ENCODE data around the gene ZNF594. TPM values are rescaled to one million over a fixed set of nuclear protein-coding genes. Genes with fewer than 3 reads are reported as not detected.
"Not testable (repeated sequence)": the region's sequence is repeated elsewhere in the genome, so short reads cannot be mapped to it uniquely, and the experiment has no call there.

ZNF594 gene
- polyA plus RNA-seq, 6 donors from 2014 or later: 0.82 to 4.8 (median 4.0) TPM

DNA sequence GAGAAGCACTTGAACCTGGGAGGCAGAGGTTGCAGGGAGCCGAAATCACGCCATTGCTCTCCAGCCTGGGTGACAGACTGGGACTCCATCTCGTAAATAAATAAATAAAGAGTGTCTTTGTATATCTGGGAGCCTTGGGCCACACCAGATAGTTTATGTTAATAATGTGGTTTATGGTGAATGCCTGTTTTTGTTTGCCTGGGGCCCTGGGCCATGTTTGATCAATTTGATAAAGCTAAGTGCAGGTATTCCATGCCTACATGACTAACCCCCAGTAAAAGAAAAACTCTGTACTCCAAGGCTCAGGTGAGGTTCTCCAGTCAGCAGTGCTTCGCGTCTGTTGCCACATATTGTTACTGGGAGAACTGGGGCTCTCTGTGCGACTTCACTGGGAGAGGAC is 27.9 kb upstream of the ZNF594 start:
- H3K36me3 Mint-ChIP-seq: peaks cover 23 to 27% of the 10 kb centered on the region in 2 donors

GRCh38 chr17:5217562-5217961 is 25.9 kb upstream of the ZNF594 start:
- peaks cover 33 to 80% (median 40%) of the 10 kb centered on the region in 3 donors for H3K4me1 Mint-ChIP-seq
- not testable (repeated sequence) for H3K4me3 Mint-ChIP-seq; ATAC-seq (ENCODE audit: low read depth in 2 of 2); H3K27me3 Mint-ChIP-seq; H3K27ac Mint-ChIP-seq; H3K9me3 Mint-ChIP-seq; DNase-seq
- peaks cover 21 to 31% of the 10 kb centered on the region in 2 donors for H3K36me3 Mint-ChIP-seq

More for the DNA sequence above, 27.9 kb upstream of the ZNF594 start:
- Mint-ChIP-seq H3K9me3 (no peaks in the 10 kb centered on the region), H3K27me3 (no peaks in the 10 kb centered on the region), H3K27ac (peak overlapping the region in 5 of 6 donors; percentile 30 to 79 (median 74)), H3K4me3 (peak overlapping the region in 2 of 8 donors; percentile 47 to 51), H3K4me1 (peaks cover 39 to 80% (median 45%) of the 10 kb centered on the region in 3 donors)
- ATAC-seq (ENCODE audit: low read depth in 2 of 2) (no peak), DNase-seq (no peak)

- peaks cover 61 to 85% (median 72%) of the 10 kb centered on the region in 3 donors for H3K4me1 Mint-ChIP-seq
- H3K9me3 Mint-ChIP-seq: peaks cover 0 to 6% (median 4%) of the 10 kb centered on the region in 7 donors
- H3K36me3 Mint-ChIP-seq: peaks cover 46% of the 10 kb centered on the region in 2 donors
- H3K27me3 Mint-ChIP-seq: no peaks in the 10 kb centered on the region
- DNase-seq (no peak), ATAC-seq (ENCODE audit: low read depth in 2 of 2) (peak in 1 of 2 donors; percentile 29)
- peak overlapping the region in 7 of 8 donors; percentile 57 to 84 (median 70) for H3K4me3 Mint-ChIP-seq
- H3K27ac Mint-ChIP-seq: peak overlapping the region; percentile 55 to 94 (median 88)
Measured at GRCh38 chr17:5211458-5211857, 19.8 kb upstream of the ZNF594 start.

DNA sequence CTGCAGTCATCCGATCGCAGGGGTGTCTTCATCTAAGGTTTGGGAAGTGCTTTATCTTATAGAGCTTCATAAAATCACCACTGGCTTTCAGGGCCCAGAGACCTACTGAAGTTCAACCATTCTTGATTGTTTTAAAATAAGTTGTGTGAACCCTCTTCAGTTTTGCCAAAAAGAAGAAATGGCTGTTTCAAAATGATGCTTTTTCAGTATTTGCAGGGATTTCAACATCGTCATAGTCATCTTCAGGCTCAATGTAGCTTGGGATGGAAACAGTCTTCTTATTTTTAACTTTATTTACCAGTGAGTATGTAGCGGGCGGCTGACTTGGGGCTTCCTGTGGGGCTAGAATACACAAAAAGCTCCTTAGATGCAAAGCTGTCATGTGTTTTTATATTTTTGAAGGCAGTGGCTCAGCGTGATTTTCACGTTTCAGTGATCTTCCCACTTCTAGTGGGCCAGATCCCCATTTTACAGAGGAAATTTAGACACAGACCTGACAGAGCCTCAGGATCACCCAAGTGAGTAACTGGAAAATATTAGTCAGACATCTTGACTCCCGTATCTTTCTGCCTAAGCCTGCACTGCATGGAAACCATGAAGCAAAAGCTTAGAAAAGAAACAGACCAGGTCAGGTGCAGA is 19.1 kb upstream of the ZNF594 start:
- peak; percentile 59 to 73 for ATAC-seq (ENCODE audit: low read depth in 2 of 2)
- peaks cover 0 to 6% (median 4%) of the 10 kb centered on the region in 7 donors for H3K9me3 Mint-ChIP-seq
- peaks cover 61 to 88% (median 72%) of the 10 kb centered on the region in 3 donors for H3K4me1 Mint-ChIP-seq
- H3K27ac Mint-ChIP-seq: peak overlapping the region; percentile 55 to 94 (median 88)
- H3K36me3 Mint-ChIP-seq: peaks cover 46% of the 10 kb centered on the region in 2 donors
- peak; percentile 38 for DNase-seq
- peak overlapping the region; percentile 6 to 84 (median 70) for H3K4me3 Mint-ChIP-seq
- H3K27me3 Mint-ChIP-seq: no peaks in the 10 kb centered on the region

DNA sequence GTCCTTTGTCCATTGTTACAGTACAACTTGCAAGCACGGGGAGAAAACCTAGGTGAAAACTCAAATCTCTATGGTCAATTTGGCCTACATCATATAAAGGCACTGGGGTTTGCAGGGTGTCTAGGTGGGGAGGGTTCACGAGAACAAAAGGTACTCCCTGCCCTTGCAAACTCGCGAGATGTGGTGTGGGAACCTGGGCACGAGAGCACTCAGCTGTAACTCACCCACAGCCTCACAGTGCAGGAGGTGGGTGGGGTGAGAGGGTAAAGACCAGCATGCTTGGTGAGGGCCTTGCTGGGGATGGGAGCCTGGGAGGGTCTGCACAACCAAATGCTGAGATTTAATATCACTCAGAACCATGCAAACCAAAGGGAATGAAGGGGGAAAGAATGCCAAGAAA is 18.4 kb upstream of the ZNF594 start:
- peaks cover 45 to 46% of the 10 kb centered on the region in 2 donors for H3K36me3 Mint-ChIP-seq
- H3K27ac Mint-ChIP-seq: peak overlapping the region; percentile 55 to 96 (median 91)
- ATAC-seq (ENCODE audit: low read depth in 2 of 2): peak; percentile 22 to 26
- H3K9me3 Mint-ChIP-seq: peaks cover 0 to 6% (median 4%) of the 10 kb centered on the region in 7 donors
- peaks cover 61 to 90% (median 72%) of the 10 kb centered on the region in 3 donors for H3K4me1 Mint-ChIP-seq
- H3K4me3 Mint-ChIP-seq: peak overlapping the region in 7 of 8 donors; percentile 37 to 84 (median 69)
- H3K27me3 Mint-ChIP-seq: no peaks in the 10 kb centered on the region
- DNase-seq: no peak

DNA sequence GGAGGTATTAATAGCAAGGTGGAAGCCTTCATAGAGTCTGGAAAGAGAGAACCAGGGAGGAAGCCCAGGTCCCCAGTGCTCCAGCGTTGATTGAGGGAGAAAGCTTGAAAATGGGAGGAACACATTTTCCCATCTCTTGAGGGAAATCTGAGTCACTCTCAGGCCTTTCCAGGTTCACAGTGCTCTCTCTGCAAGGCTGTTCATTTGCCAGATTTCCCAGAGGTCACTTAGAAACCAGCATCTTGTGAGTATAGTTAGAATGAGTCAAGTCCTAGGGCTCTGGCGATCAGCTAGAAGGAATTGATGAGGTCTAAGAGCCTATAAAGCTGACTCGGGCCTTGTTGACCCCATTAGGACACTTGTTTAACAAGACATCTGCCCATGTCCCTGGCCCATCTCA is 17.7 kb upstream of the ZNF594 start:
- Mint-ChIP-seq H3K4me3 (peak overlapping the region in 7 of 8 donors; percentile 19 to 84 (median 57)), H3K27ac (peak overlapping the region; percentile 32 to 96 (median 85)), H3K4me1 (peaks cover 55 to 89% (median 67%) of the 10 kb centered on the region in 3 donors), H3K36me3 (peaks cover 38 to 41% of the 10 kb centered on the region in 2 donors), H3K9me3 (peaks cover 0 to 6% (median 4%) of the 10 kb centered on the region in 7 donors), H3K27me3 (no peaks in the 10 kb centered on the region)
- DNase-seq (no peak), ATAC-seq (ENCODE audit: low read depth in 2 of 2) (no peak)

GRCh38 chr17:5203908-5204294 is 12.2 kb upstream of the ZNF594 start:
- DNase-seq (no peak), ATAC-seq (ENCODE audit: low read depth in 2 of 2) (no peak)
- H3K27ac Mint-ChIP-seq: peak overlapping the region in 3 of 6 donors; percentile 84 to 93 (median 86)
- peak overlapping the region in 3 of 8 donors; percentile 32 to 78 (median 53) for H3K4me3 Mint-ChIP-seq
- no peaks in the 10 kb centered on the region for H3K27me3 Mint-ChIP-seq
- H3K4me1 Mint-ChIP-seq: peaks cover 39 to 81% (median 62%) of the 10 kb centered on the region in 3 donors
- H3K9me3 Mint-ChIP-seq: peaks cover 0 to 6% (median 4%) of the 10 kb centered on the region in 7 donors
- peaks cover 20 to 38% of the 10 kb centered on the region in 2 donors for H3K36me3 Mint-ChIP-seq

DNA sequence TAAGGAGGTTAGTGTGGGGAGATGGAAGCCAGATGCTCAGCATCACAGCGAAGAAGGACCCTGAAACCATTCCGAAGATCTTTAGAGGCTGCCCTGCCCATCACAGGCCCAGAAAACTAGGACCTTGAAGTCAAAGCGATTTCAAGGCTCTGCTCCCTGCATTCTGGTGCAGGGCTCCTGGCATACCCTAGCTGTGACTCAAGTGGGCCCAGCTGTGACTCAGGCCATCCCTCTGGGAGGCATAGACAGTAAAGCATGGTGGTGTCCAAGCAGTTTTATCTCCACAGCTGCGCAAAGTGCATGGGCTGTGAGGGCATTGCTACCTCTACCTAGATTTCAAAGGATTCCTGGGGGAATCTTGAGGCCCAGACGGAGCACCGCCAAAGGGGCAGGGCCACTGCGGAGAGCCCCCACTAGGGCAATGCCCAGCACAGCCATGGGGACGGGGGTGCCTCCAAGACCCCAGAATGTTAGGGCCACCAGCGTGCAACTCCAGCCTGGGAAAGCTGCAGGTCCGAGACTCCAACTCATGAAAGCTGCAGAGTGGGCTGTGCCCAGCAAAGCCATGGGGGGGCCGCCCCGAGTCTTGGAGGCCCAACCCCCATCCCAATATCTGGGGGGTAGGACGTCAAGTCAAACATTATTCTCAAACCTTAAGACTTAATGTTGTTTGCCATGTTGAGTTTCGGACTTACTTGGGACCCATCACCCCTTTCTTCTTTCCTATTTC is 11.7 kb upstream of the ZNF594 start:
- peak overlapping the region in 5 of 6 donors; percentile 36 to 93 (median 84) for H3K27ac Mint-ChIP-seq
- no peak for ATAC-seq (ENCODE audit: low read depth in 2 of 2)

GRCh38 chr17:5201011-5201410 is 9.3 kb upstream of the ZNF594 start:
- Mint-ChIP-seq H3K4me3 (peak overlapping the region in 2 of 8 donors; percentile 20 to 81), H3K9me3 (peaks cover 0 to 5% (median 0%) of the 10 kb centered on the region in 7 donors), H3K27me3 (no peaks in the 10 kb centered on the region), H3K27ac (peak overlapping the region in 3 of 6 donors; percentile 56 to 96 (median 78)), H3K36me3 (peaks cover 10 to 17% of the 10 kb centered on the region in 2 donors), H3K4me1 (peaks cover 31 to 86% (median 54%) of the 10 kb centered on the region in 3 donors)
- ATAC-seq (ENCODE audit: low read depth in 2 of 2): no peak
- no peak for DNase-seq

More for the DNA sequence above, 11.7 kb upstream of the ZNF594 start:
- Mint-ChIP-seq H3K27me3 (no peaks in the 10 kb centered on the region), H3K4me1 (peaks cover 38 to 81% (median 60%) of the 10 kb centered on the region in 3 donors), H3K9me3 (peaks cover 0 to 6% (median 4%) of the 10 kb centered on the region in 7 donors), H3K36me3 (peaks cover 20 to 33% of the 10 kb centered on the region in 2 donors), H3K4me3 (peak overlapping the region in 2 of 8 donors; percentile 20 to 32)
- no peak for DNase-seq

DNA sequence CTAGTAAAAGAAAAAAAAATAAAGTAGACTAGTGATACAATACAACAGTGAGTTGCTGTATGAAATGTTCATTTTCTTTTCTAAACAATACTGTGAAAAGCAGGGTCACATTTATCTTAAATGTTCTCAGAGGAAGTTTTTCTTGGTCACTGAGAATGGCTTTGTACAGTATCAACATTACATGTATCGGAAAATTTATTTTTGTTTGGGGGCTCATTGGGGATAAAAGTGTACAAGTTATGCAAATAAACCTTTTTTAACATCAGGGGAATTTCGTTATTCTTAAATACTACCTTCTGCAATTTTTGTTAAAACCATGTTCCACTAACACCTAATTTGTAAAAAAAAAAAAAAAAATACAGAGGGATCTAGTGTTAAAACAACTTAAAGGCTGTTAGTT is 8.7 kb upstream of the ZNF594 start:
- H3K27ac Mint-ChIP-seq: peak overlapping the region in 4 of 6 donors; percentile 12 to 89 (median 81)
- peaks cover 0 to 5% (median 0%) of the 10 kb centered on the region in 7 donors for H3K9me3 Mint-ChIP-seq
- H3K36me3 Mint-ChIP-seq: peaks cover 10 to 17% of the 10 kb centered on the region in 2 donors
- H3K27me3 Mint-ChIP-seq: no peaks in the 10 kb centered on the region
- peaks cover 31 to 87% (median 54%) of the 10 kb centered on the region in 3 donors for H3K4me1 Mint-ChIP-seq
- ATAC-seq (ENCODE audit: low read depth in 2 of 2) (peak in 1 of 2 donors; percentile 15), DNase-seq (no peak)
- H3K4me3 Mint-ChIP-seq: peak overlapping the region in 7 of 8 donors; percentile 36 to 81 (median 62)

GRCh38 chr17:5198472-5198871 is 6.8 kb upstream of the ZNF594 start:
- Mint-ChIP-seq H3K9me3 (no peaks in the 10 kb centered on the region), H3K36me3 (peaks cover 4 to 9% of the 10 kb centered on the region in 2 donors), H3K27me3 (no peaks in the 10 kb centered on the region), H3K27ac (peak overlapping the region; percentile 52 to 92 (median 90)), H3K4me3 (peak overlapping the region; percentile 26 to 82 (median 62)), H3K4me1 (peaks cover 25 to 70% (median 44%) of the 10 kb centered on the region in 3 donors)
- ATAC-seq (ENCODE audit: low read depth in 2 of 2) (peak; percentile 59 to 63), DNase-seq (peak; percentile 18)

- Mint-ChIP-seq H3K36me3 (peaks cover 4 to 7% of the 10 kb centered on the region in 2 donors), H3K9me3 (peaks cover 0 to 9% (median 5%) of the 10 kb centered on the region in 7 donors), H3K27ac (no peak overlapping the region), H3K27me3 (no peaks in the 10 kb centered on the region), H3K4me3 (peak overlapping the region in 1 of 8 donors; percentile 77), H3K4me1 (peaks cover 35 to 71% (median 40%) of the 10 kb centered on the region in 3 donors)
- ATAC-seq (ENCODE audit: low read depth in 2 of 2): no peak
- no peak for DNase-seq
Measured at GRCh38 chr17:5194346-5194745, 2.7 kb upstream of the ZNF594 start.

GRCh38 chr17:5184288-5184687 is 7.4 kb downstream of the ZNF594 start:
- Mint-ChIP-seq H3K27me3 (no peaks in the 10 kb centered on the region), H3K27ac (no peak overlapping the region), H3K9me3 (peaks cover 9 to 91% (median 68%) of the 10 kb centered on the region in 7 donors), H3K4me1 (peaks cover 0 to 6% (median 0%) of the 10 kb centered on the region in 3 donors), H3K36me3 (peaks cover 35 to 66% of the 10 kb centered on the region in 2 donors), H3K4me3 (no peak overlapping the region)
- no peak for ATAC-seq (ENCODE audit: low read depth in 2 of 2)
- no peak for DNase-seq

Measured in naive B cell (primary cell).